Bronchial epithelial cell (primary cell): ENCODE results near the gene MALT1. TPM values are rescaled to one million over a fixed set of nuclear protein-coding genes. Genes with fewer than 3 reads are reported as not detected.

ENCODE experiments used
- DNase-seq: peaks from one replicate; pipeline ENCODE4 v3.0.0-alpha.2; 2010; ENCODE audit warnings: low read depth
- FAIRE-seq: peaks from 2 replicates; lab custom pipeline; 2011; peaks lifted over from hg19 to GRCh38; lab: Jason Lieb, UNC
- H3K27me3 ChIP-seq: 2 replicates; pipeline ENCODE4 v1.5.1; 2011; ENCODE audit warnings: low read length; ENCODE audit not compliant: control insufficient read depth, insufficient read depth
- H3K36me3 ChIP-seq: 2 replicates; pipeline ENCODE4 v1.5.1; 2011; ENCODE audit warnings: low read length; ENCODE audit not compliant: control insufficient read depth, insufficient read depth
- H3K4me3 ChIP-seq: 2 replicates; pipeline ENCODE4 v1.5.1; 2011; ENCODE audit warnings: mild to moderate bottlenecking, low read depth, low read length, control low read depth
- CTCF ChIP-seq: IDR thresholded peaks from 2 replicates; pipeline ENCODE4 v1.5.1; 2011; ENCODE audit warnings: mild to moderate bottlenecking, moderate library complexity, low read length, control low read depth, inconsistent platforms; ENCODE audit not compliant: insufficient read depth, severe bottlenecking
- total RNA-seq: library from RNA; depleted of rRNA; stranded (reverse); fragments of >200 nt; gene quantifications from 2 replicates; pipeline ENCODE4 v1.2.1, GENCODE V29; 2014

Gene MALT1
- total RNA-seq, 1 donor from 2014 or later: 62.4 TPM

- H3K27me3 ChIP-seq: no peaks in the 10 kb centered on the region
- TF ChIP-seq CTCF: no peak
- H3K4me3 ChIP-seq: no peak overlapping the region
- DNase-seq (peak; percentile 47), FAIRE-seq (no peak)
- no peaks in the 10 kb centered on the region for H3K36me3 ChIP-seq
These were observed 3.1 kb upstream of the MALT1 start for GRCh38 chr18:58668211-58668610.

DNA sequence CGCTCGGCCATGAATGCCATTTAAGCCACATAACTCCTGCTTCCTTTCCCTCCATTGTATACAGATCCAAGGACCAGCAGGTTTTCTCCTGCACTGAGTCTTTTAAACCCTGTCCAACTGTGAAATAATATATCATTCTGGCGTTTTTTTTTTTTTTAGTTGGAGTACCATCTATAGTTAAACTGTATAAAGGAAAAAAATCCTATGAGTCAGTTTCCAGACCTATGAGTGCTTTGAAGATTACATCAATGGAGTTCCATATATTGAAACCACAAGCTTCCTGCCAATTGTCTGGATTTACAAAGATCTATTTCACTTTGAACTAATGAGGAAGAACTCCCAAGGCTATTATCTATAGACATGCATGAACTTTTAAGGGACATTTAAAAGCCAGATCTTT is 2.4 kb upstream of the MALT1 start:
- H3K4me3 ChIP-seq: no peak overlapping the region
- DNase-seq: peak; percentile 92
- no peaks in the 10 kb centered on the region for H3K36me3 ChIP-seq
- no peak for FAIRE-seq
- TF ChIP-seq CTCF: no peak
- H3K27me3 ChIP-seq: no peaks in the 10 kb centered on the region

DNA sequence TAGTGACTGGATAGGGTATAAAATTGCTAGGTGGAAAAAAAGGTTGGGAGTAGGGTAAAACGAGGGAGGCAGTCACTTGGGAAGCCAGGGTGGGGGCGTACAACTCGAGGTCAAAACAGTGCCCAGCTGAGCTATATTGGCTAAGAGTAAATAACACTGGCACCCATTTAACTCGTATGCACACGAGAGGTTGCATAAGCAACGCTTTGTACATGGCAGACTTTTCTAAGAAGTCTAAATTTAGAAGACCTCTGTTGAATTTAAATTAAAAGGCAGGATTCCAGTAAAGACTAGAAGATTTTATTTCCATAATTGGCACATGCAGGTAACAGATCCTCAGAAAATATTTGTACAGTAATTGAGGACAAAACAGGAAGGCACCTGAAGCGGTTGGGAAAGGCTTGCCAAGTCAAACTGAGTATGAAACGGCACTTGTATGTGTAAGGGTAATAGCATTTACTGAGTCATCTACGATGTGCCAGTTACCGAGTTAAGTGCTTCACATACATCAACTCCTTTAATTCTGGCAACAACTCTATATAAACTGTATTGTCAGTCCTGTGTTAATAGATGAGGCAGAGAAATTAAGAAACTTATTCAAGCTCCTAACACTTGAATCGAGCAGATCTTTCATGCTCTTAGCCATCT is 1.4 kb upstream of the MALT1 start:
- H3K36me3 ChIP-seq: peaks cover 1% of the 10 kb centered on the region
- H3K27me3 ChIP-seq: no peaks in the 10 kb centered on the region
- DNase-seq (peak; percentile 97), FAIRE-seq (no peak)
- H3K4me3 ChIP-seq: no peak overlapping the region
- no peak for TF ChIP-seq CTCF

- DNase-seq (peak; percentile 25), FAIRE-seq (no peak)
- H3K27me3 ChIP-seq: no peaks in the 10 kb centered on the region
- H3K36me3 ChIP-seq: peaks cover 1% of the 10 kb centered on the region
- peak overlapping the region; percentile 66 for H3K4me3 ChIP-seq
- TF ChIP-seq CTCF: no peak
These were observed 708 bp upstream of the MALT1 start for GRCh38 chr18:58670404-58671110.

DNA sequence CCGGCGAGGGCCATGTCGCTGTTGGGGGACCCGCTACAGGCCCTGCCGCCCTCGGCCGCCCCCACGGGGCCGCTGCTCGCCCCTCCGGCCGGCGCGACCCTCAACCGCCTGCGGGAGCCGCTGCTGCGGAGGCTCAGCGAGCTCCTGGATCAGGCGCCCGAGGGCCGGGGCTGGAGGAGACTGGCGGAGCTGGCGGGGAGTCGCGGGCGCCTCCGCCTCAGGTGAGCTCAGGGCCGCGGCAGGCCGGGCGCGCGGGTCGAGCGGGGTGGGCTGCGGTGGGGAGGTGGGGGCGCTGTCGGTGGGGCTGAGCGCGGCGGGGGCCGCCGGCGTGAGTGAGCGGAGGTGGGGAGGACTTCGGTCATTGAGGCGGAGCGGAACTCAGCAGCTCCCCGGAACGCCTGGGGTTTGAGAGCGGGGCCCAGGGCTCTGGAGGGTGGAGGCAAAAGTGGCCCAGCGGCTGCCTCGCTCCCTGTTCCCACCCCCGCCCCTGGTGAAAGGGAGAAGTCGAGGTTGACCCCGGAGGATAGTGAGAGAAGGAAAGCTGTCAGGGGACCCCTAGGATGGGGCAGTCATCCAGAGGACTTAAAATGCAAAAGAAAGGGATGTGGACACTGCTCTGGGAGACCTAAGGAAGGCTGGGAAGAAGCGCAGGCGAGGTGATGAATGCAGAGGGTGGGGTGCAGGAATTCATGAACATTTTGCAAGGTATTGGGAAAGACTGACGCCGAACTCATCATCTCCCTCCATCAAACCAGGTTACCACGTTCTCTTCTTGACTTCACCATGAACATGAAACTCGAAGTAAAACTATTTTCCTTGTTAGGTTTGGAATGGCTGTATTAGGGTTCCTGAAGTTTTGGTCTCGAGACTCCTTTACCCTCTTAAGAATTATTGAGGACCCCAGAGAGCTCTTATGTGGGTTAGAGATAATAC is 633 bp downstream of the MALT1 start:
- DNase-seq (peak; percentile 82), FAIRE-seq (peak; percentile 43)
- no peak for TF ChIP-seq CTCF
- peaks cover 1% of the 10 kb centered on the region for H3K36me3 ChIP-seq
- peak overlapping the region; percentile 66 for H3K4me3 ChIP-seq
- H3K27me3 ChIP-seq: no peaks in the 10 kb centered on the region
